Mesendoderm (in vitro differentiated cells): ENCODE results near the gene PNPLA3.

Source experiments
- DNase-seq: peaks from one replicate; pipeline ENCODE4 v3.0.0; 2013
- H2AK5ac ChIP-seq: 2 replicates; pipeline ENCODE4 v1.6.1; 2013; ENCODE audit warnings: low read length, inconsistent platforms
- H2BK120ac ChIP-seq: 2 replicates; pipeline ENCODE4 v1.6.1; 2013; ENCODE audit warnings: low read depth, mild to moderate bottlenecking, low read length, moderate library complexity, mixed read lengths
- H2BK15ac ChIP-seq: replicated peaks from 2 replicates; pipeline ENCODE4 v1.6.1; 2013; ENCODE audit warnings: low read depth, mild to moderate bottlenecking, moderate library complexity
- H2BK5ac ChIP-seq: 2 replicates; pipeline ENCODE4 v1.6.1; 2013; ENCODE audit warnings: low read length, inconsistent platforms
- H3K18ac ChIP-seq: 2 replicates; pipeline ENCODE4 v1.6.1; 2013; ENCODE audit warnings: mild to moderate bottlenecking, low read length, mixed read lengths
- H3K23ac ChIP-seq: one replicate; pipeline ENCODE4 v1.6.1; 2013; ENCODE audit warnings: low read length
- H3K27ac ChIP-seq: 2 replicates; pipeline ENCODE4 v1.5.1; 2013; ENCODE audit warnings: low read depth, mild to moderate bottlenecking, inconsistent platforms, low read length, moderate library complexity
- H3K27me3 ChIP-seq: 2 replicates; pipeline ENCODE4 v1.6.1; 2013; ENCODE audit warnings: low read length, control low read depth, mild to moderate bottlenecking, inconsistent platforms; ENCODE audit not compliant: insufficient read depth, poor library complexity
- H3K36me3 ChIP-seq: 2 replicates; pipeline ENCODE4 v1.6.1; 2013; ENCODE audit warnings: low read length, inconsistent platforms; ENCODE audit not compliant: control insufficient read depth, insufficient read depth
- H3K4ac ChIP-seq: one replicate; pipeline ENCODE4 v1.6.1; 2013; ENCODE audit warnings: low read depth, mild to moderate bottlenecking, low read length, moderate library complexity
- H3K4me1 ChIP-seq: 2 replicates; pipeline ENCODE4 v1.6.1; 2013; ENCODE audit warnings: low read depth, low read length, inconsistent platforms; ENCODE audit not compliant: control insufficient read depth
- H3K4me2 ChIP-seq: 2 replicates; pipeline ENCODE4 v1.6.1; 2013; ENCODE audit warnings: low read length
- H3K4me3 ChIP-seq: 2 replicates; pipeline ENCODE4 v1.5.1; 2013; ENCODE audit warnings: mild to moderate bottlenecking, low read length
- H3K56ac ChIP-seq: one replicate; pipeline ENCODE4 v1.6.1; 2013; ENCODE audit warnings: low read length
- H3K79me1 ChIP-seq: 2 replicates; pipeline ENCODE4 v1.6.1; 2013; ENCODE audit warnings: low read length, inconsistent platforms
- H3K79me2 ChIP-seq: 2 replicates; pipeline ENCODE4 v1.6.1; 2013; ENCODE audit warnings: mild to moderate bottlenecking, low read length; ENCODE audit not compliant: control insufficient read depth, insufficient read depth
- H3K9ac ChIP-seq: 2 replicates; pipeline ENCODE4 v1.6.1; 2013; ENCODE audit warnings: low read length, inconsistent platforms
- H4K5ac ChIP-seq: one replicate; pipeline ENCODE4 v1.6.1; 2013; ENCODE audit warnings: low read length
- H4K8ac ChIP-seq: one replicate; pipeline ENCODE4 v1.6.1; 2013; ENCODE audit warnings: low read depth, mild to moderate bottlenecking, control low read depth, low read length, moderate library complexity
- WGBS: extraction: QIAGEN DNeasy Blood & Tissue Kit; methylation state at CpG from one replicate; pipeline ENCODE4 v1.1.7; 2013; ENCODE audit warnings: low lambda C conversion rate, missing lambda C conversion rate; ENCODE audit not compliant: insufficient coverage; ENCODE audit errors: extremely low coverage; 5-methylcytosine and 5-hydroxymethylcytosine counted together

Gene PNPLA3

DNA sequence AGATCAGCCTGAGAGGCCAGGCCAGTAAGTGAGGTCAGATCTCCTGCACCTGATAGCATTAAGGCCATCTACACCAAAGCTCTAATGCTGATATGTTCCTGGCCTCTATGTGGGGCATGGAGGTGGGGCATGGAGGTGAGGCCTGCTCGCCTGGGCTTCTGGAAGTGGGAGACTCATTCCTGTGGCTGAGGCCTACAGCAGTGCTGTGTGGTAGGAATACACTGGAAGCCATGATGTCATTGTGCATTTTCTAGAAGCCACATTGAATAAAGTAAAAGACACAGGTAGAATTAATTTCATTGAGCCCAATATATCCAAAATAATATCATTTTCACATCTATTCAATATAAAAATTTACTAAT is 2.7 kb downstream of the PNPLA3 start:
- H3K4ac ChIP-seq: no peak overlapping the region
- DNase-seq: no peak
- H2BK120ac ChIP-seq: no peak overlapping the region
- H3K79me2 ChIP-seq: peaks cover 12% of the 10 kb centered on the region
- H3K79me1 ChIP-seq: peaks cover 13% of the 10 kb centered on the region
- no peak overlapping the region for H3K27ac ChIP-seq
- peaks cover 10% of the 10 kb centered on the region for H3K36me3 ChIP-seq
- no peak overlapping the region for H4K5ac ChIP-seq
- no peak overlapping the region for H2BK5ac ChIP-seq
- H3K4me1 ChIP-seq: peaks cover 5% of the 10 kb centered on the region
- peak overlapping the region; percentile 70 for H3K56ac ChIP-seq
- no peak overlapping the region for H3K23ac ChIP-seq
- H4K8ac ChIP-seq: no peak overlapping the region
- no peak overlapping the region for H2AK5ac ChIP-seq
- peak overlapping the region; percentile 36 for H3K9ac ChIP-seq
- H3K27me3 ChIP-seq: no peaks in the 10 kb centered on the region
- no peak overlapping the region for H3K4me3 ChIP-seq
- H2BK15ac ChIP-seq: no peak overlapping the region
- no peak overlapping the region for H3K4me2 ChIP-seq
- no CpG with 5 or more reads among the region's 1 CpG for WGBS
- no peak overlapping the region for H3K18ac ChIP-seq

DNA sequence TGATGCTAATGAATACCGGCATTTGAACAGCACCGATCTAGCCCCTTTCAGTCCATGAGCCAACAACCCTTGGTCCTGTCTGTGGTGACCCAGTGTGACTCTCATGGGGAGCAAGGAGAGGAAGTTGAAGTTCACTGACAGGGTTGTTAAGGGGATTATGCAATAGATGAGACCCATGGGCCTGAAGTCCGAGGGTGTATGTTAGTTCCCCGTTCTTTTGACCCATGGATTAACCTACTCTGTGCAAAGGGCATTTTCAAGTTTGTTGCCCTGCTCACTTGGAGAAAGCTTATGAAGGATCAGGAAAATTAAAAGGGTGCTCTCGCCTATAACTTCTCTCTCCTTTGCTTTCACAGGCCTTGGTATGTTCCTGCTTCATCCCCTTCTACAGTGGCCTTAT is 4.9 kb downstream of the PNPLA3 start:
- no peak overlapping the region for H3K4me3 ChIP-seq
- no peak overlapping the region for H3K4ac ChIP-seq
- H3K79me2 ChIP-seq: peaks cover 12% of the 10 kb centered on the region
- WGBS: no CpG with 5 or more reads among the region's 5 CpGs
- no peak overlapping the region for H2BK5ac ChIP-seq
- H2BK120ac ChIP-seq: no peak overlapping the region
- no peak overlapping the region for H3K18ac ChIP-seq
- H3K4me2 ChIP-seq: no peak overlapping the region
- H3K9ac ChIP-seq: no peak overlapping the region
- H3K56ac ChIP-seq: no peak overlapping the region
- H2BK15ac ChIP-seq: no peak overlapping the region
- H3K36me3 ChIP-seq: peaks cover 17% of the 10 kb centered on the region
- H4K5ac ChIP-seq: no peak overlapping the region
- H3K79me1 ChIP-seq: peaks cover 13% of the 10 kb centered on the region
- no peak overlapping the region for H3K27ac ChIP-seq
- no peaks in the 10 kb centered on the region for H3K27me3 ChIP-seq
- no peak overlapping the region for H2AK5ac ChIP-seq
- no peak for DNase-seq
- no peak overlapping the region for H4K8ac ChIP-seq
- peaks cover 5% of the 10 kb centered on the region for H3K4me1 ChIP-seq
- no peak overlapping the region for H3K23ac ChIP-seq

DNA sequence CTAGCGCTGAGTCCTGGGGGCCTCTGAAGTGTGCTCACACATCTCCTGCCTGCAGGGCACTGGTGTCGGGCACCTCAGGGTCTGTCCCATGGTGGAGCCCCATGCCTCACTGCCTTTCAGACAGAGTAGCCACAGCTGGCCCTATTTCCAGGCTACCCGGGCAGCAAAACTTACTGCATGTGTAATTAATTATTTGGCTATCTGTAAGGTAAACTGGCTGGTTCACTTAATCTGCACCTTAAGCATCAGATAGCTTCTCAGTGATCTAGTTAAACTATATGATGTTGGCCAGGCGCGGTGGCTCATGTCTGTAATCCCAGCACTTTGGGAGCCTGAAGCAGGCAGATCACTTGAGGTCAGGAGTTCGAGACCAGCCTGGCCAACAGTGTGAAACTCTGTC is 5.3 kb downstream of the PNPLA3 start:
- Histone ChIP-seq H3K27ac (no peak overlapping the region), H3K18ac (no peak overlapping the region), H3K4ac (no peak overlapping the region), H3K36me3 (peaks cover 19% of the 10 kb centered on the region), H3K79me1 (peaks cover 13% of the 10 kb centered on the region), H4K8ac (no peak overlapping the region), H3K4me2 (no peak overlapping the region), H2BK15ac (no peak overlapping the region), H2AK5ac (no peak overlapping the region), H3K4me1 (peaks cover 5% of the 10 kb centered on the region), H2BK120ac (no peak overlapping the region), H3K79me2 (peaks cover 12% of the 10 kb centered on the region), H3K56ac (no peak overlapping the region), H2BK5ac (no peak overlapping the region), H3K4me3 (no peak overlapping the region), H3K27me3 (no peaks in the 10 kb centered on the region), H4K5ac (no peak overlapping the region), H3K9ac (no peak overlapping the region), H3K23ac (no peak overlapping the region)
- DNase-seq: no peak
- no CpG with 5 or more reads among the region's 6 CpGs for WGBS

DNA sequence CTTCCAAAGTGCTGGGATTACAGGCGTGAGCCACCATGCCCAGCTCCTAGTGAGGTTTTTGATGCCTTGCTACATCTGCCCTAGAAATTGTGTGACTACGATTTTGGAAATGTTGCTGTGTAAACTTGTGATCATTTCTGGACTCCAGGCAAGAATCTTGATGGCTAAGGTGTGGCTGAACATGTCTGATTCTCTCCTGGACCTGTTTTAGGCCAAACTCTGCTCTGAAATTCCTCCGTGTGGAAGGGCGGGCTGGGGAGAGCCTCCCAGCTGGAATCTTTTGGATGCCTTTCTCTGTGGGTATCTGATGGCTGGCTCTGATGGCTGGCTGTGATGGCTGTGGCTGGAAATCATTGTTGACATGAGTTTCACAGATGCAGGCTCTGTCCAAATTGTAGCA is 8.2 kb downstream of the PNPLA3 start:
- Histone ChIP-seq H3K4me2 (no peak overlapping the region), H2BK15ac (no peak overlapping the region), H3K56ac (no peak overlapping the region), H4K8ac (no peak overlapping the region), H3K79me2 (peaks cover 2% of the 10 kb centered on the region), H3K4ac (no peak overlapping the region), H2BK120ac (no peak overlapping the region), H3K23ac (no peak overlapping the region), H3K18ac (no peak overlapping the region), H2AK5ac (no peak overlapping the region), H2BK5ac (no peak overlapping the region), H3K36me3 (peaks cover 27% of the 10 kb centered on the region), H3K9ac (no peak overlapping the region), H3K27ac (no peak overlapping the region), H3K4me3 (no peak overlapping the region), H3K79me1 (peaks cover 9% of the 10 kb centered on the region), H3K4me1 (no peaks in the 10 kb centered on the region), H3K27me3 (no peaks in the 10 kb centered on the region), H4K5ac (no peak overlapping the region)
- no CpG with 5 or more reads among the region's 4 CpGs for WGBS
- DNase-seq: peak; percentile 29

DNA sequence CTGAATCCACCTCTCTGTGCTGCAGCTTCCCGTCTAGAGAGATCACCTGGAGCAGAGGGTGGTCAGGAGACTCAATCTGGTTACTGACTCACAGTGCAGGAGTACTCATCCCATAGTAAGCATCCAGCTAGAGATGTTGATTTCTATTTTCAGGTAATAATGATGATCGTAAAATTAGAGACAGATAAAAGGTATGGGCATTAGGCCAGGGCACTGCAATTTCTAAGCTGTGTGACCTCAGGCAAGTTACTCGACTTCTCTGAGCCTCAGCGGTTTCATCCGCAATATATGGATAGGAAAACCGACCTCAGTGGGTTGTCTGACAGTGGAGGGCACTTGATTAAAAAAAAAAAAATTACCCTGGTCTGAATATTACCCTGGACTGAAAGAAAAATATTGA is 17.8 kb downstream of the PNPLA3 start:
- H4K5ac ChIP-seq: no peak overlapping the region
- no peak overlapping the region for H3K4ac ChIP-seq
- H3K27ac ChIP-seq: no peak overlapping the region
- H3K9ac ChIP-seq: no peak overlapping the region
- no peak overlapping the region for H3K23ac ChIP-seq
- H3K56ac ChIP-seq: no peak overlapping the region
- no peak overlapping the region for H2AK5ac ChIP-seq
- H3K4me3 ChIP-seq: no peak overlapping the region
- H3K18ac ChIP-seq: no peak overlapping the region
- peaks cover 16% of the 10 kb centered on the region for H3K36me3 ChIP-seq
- H3K27me3 ChIP-seq: no peaks in the 10 kb centered on the region
- H2BK120ac ChIP-seq: no peak overlapping the region
- no peaks in the 10 kb centered on the region for H3K4me1 ChIP-seq
- H3K4me2 ChIP-seq: no peak overlapping the region
- WGBS: no CpG with 5 or more reads among the region's 6 CpGs
- H3K79me2 ChIP-seq: no peaks in the 10 kb centered on the region
- no peak for DNase-seq
- no peaks in the 10 kb centered on the region for H3K79me1 ChIP-seq
- no peak overlapping the region for H2BK15ac ChIP-seq
- H4K8ac ChIP-seq: no peak overlapping the region
- no peak overlapping the region for H2BK5ac ChIP-seq

DNA sequence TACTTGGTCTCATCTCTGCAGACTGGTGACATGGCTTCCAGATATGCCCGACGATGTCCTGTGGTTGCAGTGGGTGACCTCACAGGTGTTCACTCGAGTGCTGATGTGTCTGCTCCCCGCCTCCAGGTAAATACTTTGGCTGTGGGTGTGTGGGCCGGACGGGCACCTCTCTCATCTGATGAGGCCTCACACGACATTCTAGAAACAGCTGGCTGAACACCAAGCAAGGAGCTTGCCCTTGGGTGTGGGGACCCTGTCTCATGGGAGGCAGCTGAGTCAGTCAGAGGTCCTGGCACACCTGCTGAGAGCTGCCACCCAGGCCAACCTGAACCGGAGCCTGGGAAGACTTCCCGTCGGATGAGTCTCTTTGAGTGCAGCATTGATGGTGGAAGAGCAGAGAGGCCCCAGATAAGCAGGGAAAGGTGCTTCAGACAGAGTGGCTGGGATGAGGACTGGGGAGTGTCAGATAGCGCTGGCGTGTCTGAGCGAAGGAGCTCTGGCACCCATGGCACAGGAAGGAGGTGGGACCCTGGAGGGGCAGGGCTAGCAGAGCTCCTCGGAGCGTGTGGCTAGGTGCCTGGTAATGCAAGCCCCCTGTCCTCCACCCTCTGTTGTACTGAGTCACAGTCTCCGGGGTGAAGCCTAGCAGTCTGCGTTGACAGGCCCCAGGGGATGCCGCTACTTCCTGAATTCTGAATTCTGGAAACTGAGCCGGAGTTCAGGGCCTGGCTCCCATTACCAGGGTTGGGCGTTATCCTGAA is 21.2 kb downstream of the PNPLA3 start:
- Histone ChIP-seq H3K27ac (no peak overlapping the region), H3K4me3 (no peak overlapping the region), H2AK5ac (no peak overlapping the region), H2BK15ac (no peak overlapping the region), H3K23ac (no peak overlapping the region), H3K4me1 (no peaks in the 10 kb centered on the region), H3K56ac (no peak overlapping the region), H3K9ac (no peak overlapping the region), H2BK120ac (no peak overlapping the region), H3K36me3 (peaks cover 17% of the 10 kb centered on the region), H4K5ac (no peak overlapping the region), H3K18ac (no peak overlapping the region), H3K4ac (no peak overlapping the region), H3K79me2 (no peaks in the 10 kb centered on the region), H4K8ac (no peak overlapping the region), H3K27me3 (no peaks in the 10 kb centered on the region), H2BK5ac (no peak overlapping the region), H3K79me1 (no peaks in the 10 kb centered on the region), H3K4me2 (no peak overlapping the region)
- WGBS: no CpG with 5 or more reads among the region's 20 CpGs
- no peak for DNase-seq
